ENCODE measurements around the gene ATG2A.
"Not testable (repeated sequence)": the region's sequence is repeated elsewhere in the genome, so short reads cannot be mapped to it uniquely, and the experiment has no call there.

The ATG2A gene

GRCh38 chr11:64851831-64852351, 65.1 kb downstream of the ATG2A start:
- no peak for DNase-seq

- DNase-seq = no peak
Observed at GRCh38 chr11:64850979-64851567, 65.9 kb downstream of the ATG2A start.

- DNase-seq = no peak
Observed at GRCh38 chr11:64849598-64850356, 67.2 kb downstream of the ATG2A start.

- DNase-seq = no peak
Observed at GRCh38 chr11:64848826-64849597, 68.0 kb downstream of the ATG2A start.

GRCh38 chr11:64848214-64848825, 68.7 kb downstream of the ATG2A start:
- DNase-seq = no peak

- DNase-seq = peak; percentile 93
Observed at GRCh38 chr11:64846998-64847666, 69.9 kb downstream of the ATG2A start.

GRCh38 chr11:64845776-64846129, 71.3 kb downstream of the ATG2A start:
- not testable (repeated sequence) for DNase-seq

GRCh38 chr11:64845129-64845775, 71.8 kb downstream of the ATG2A start:
- DNase-seq = no peak

Measured in KG1 (cell line).